NCI-H446 (cell line): ENCODE measurements around the gene ALDH6A1.
A peak's percentile ranks its signal among the peaks of the same experiment; 100 is the strongest.
"Not testable (repeated sequence)": the region's sequence is repeated elsewhere in the genome, so short reads cannot be mapped to it uniquely, and the experiment has no call there.

Experiments
- DNase-seq, 2 experiments: peaks; one replicate each; lab custom pipeline; 2025; lab: John Stamatoyannopoulos, UW

The ALDH6A1 gene

GRCh38 chr14:74084277-74085046 lies at the start of gene ALDH6A1, which contains the start of gene LIN52:
TSS of gene ALDH6A1 (minus strand) at chr14:74084453. CDS start at chr14:74084394, 59 bp downstream.
TSS of gene LIN52 (plus strand) at chr14:74084956. CDS start at chr14:74084975, 19 bp downstream.
- peak; percentile 100 for DNase-seq

GRCh38 chr14:74127634-74128033 lies 43.4 kb upstream of the ALDH6A1 start:
- no peak for DNase-seq

- DNase-seq: no peak
These were observed 42.2 kb upstream of the ALDH6A1 start for GRCh38 chr14:74126315-74127013.

GRCh38 chr14:74125487-74125886 lies 41.2 kb upstream of the ALDH6A1 start:
- not testable (repeated sequence) for DNase-seq

DNA sequence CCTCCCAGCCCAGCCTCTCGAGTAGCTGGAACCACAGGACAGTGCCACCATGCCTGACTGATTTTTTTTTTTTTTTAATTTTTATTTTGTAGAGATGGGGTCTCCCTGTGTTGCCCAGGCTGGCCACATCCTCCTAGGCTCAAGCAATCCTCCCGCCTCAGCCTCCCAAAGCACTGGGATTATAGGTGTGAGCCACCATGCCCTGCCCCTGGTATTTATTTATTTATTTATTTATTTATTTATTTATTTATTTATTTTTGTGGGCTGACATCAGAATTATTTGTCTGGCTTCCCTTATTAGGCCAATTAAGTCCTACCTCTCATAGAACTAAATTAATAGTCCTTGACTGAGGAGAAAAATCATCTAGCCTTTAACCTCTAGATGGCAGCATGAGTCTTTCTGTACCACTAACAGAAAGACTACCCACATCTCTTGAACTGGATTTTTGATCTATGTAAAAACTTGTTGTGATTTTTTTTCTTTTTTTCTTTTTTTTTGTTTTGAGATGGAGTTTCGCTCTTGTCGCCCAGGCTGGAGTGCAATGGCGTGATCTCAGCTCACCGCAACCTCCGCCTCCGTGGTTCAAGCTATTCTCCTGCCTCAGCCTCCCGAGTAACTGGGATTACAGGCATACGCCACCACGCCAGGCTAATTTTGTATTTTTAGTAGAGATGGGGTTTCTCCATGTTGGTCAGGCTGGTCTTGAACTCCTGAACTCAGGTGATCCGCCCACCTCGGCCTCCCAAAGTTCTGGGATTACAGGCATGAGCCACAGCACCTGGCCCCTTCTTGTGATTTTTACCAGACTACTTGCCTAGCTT lies 27.4 kb upstream of the ALDH6A1 start:
- peak; percentile 36 to 67 for DNase-seq

DNA sequence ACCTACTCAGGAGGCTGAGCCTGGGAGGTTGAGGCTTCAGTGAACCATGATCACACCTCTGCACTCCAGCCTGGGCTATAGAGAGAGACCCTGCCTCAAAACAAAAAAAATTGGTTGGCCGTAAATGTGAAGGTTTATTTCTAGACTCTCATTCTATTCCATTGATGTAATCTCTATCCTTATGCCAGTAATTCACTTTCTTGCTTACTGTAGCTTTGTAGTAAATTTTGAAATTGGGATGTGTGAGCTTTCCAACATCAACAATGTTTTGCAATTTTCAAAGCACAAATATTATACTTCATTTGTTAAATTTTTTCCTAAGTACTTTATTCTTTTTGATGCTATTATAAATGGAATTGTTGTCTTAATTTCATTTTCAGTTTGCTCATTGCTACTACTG lies 25.1 kb upstream of the ALDH6A1 start:
- DNase-seq: no peak

GRCh38 chr14:74105381-74105780 lies 21.1 kb upstream of the ALDH6A1 start:
- DNase-seq: no peak

DNA sequence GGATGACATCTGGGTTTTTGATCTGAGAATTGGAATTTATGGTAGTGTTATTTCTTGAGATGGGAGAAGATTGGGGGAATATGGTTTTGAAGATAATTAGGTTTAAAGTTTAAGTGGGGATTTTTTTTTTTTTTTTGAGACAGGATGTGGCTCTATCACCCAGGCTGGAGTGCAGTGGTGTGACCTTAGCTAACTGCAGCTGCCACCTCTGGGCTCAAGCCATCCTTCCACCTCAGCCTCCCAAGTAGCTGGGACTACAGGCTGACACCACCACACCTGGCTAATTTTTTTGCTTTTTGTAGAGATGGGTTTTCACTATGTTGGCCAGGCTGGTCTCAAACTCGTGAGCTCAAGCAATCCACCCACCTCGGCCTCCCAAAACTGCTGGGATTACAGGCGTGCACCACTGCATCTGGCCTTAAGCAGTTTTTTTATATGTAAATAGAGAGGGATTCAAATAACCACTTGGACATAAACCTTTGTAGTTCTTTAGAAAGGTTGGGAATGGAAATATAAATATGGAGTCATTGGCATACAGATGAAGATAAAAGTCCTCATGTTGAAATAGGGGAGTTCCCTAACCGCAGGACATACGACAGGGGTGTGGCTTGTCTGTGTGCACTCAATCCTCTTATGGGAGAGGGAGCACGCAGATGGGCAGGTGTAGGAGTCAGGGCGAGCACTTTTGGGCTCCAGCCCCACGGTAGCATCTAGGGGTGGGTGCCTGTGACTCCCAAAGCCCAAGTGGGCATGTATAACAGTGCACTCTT lies 5.2 kb upstream of the ALDH6A1 start:
- no peak for DNase-seq

- no peak for DNase-seq
These were observed 1.6 kb upstream of the ALDH6A1 start for GRCh38 chr14:74085828-74086227.

DNA sequence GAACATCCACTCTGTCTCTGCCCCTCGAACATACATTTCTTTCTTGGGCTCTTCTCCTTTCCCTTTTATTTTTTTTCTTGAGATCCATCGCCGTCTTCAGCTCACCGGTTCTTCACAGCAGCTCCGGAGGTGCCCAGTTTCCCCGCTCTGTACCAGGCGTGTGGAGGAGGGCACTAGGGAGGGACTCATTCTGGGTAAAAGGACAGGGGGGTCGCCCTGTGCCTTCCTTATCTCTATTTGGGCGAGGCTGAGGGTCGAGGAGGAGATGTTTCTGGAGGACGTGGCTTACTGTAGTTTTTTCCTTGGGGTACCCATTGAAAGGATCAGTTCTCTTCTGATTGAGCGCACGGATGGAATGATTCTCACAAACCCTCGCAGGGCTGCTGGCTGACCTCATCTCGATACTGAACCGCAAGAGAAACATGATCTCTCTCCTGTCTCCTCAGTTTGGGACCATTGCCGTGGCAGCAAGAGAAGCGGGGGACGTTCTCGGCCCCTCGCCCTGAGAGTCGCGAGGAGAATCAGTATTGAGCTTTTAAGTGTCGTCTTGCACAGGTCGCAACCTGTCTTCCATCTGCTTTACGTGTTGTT lies 889 bp upstream of the ALDH6A1 start:
- DNase-seq: no peak

- no peak for DNase-seq
These were observed 423 bp downstream of the ALDH6A1 start for GRCh38 chr14:74083784-74084276.

DNA sequence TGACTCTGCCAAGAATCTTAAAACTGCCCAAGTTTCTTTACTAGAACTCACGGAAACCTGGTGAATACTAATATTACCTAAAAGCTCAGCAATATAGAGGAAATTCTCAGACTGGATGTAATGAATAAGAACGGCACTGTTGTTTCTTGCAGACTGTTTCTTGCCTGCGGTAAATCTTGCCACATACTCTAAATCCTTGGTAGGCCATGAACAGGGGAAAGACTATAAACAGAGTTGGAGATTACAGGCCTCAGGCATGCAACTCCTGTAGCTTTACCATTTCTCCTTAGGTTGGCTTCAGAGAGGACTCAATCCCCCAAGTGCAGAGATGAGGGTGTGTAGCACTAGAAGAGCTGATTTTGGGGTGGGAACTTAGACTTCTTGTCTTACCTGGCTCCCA lies 1.1 kb downstream of the ALDH6A1 start:
- DNase-seq: no peak

DNA sequence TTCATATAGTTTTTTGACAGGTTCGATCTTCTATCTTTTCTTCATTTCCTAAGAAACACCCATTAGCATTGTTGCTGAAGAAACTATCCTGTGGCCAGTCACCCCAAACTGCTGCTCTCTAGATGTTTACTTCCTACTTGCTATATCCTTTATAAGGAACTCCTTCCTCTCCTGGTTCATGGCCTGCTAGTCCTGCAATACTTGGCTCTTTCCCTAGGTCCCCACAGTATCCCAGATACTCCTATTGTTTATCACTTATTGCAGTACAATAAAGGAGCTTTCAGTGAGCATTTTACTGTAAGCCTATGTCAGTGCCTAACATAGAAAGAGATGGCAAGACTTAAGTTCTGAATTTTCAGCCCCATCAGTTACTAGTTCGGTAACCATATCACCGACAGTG lies 2.8 kb downstream of the ALDH6A1 start:
- no peak for DNase-seq

- DNase-seq: no peak
These were observed 3.3 kb downstream of the ALDH6A1 start for GRCh38 chr14:74080820-74081460.

- DNase-seq: no peak
These were observed 6.9 kb downstream of the ALDH6A1 start for GRCh38 chr14:74077401-74077800.

GRCh38 chr14:74065746-74066575 lies 18.3 kb downstream of the ALDH6A1 start:
- no peak for DNase-seq

GRCh38 chr14:74064883-74065282 lies 19.4 kb downstream of the ALDH6A1 start:
- DNase-seq: no peak

GRCh38 chr14:74064426-74064825 lies 19.8 kb downstream of the ALDH6A1 start:
- no peak for DNase-seq

- DNase-seq: no peak
These were observed 21.5 kb downstream of the ALDH6A1 start for GRCh38 chr14:74062809-74063150.
